Activated effector memory CD4-positive, alpha-beta T cell treated with Interleukin-2 at 50 U/mL for 16 hours (primary cell): ENCODE results near the gene EPHX1.
A peak's percentile ranks its signal among the peaks of the same experiment; 100 is the strongest.

Experiments used
- DNase-seq: peaks from one replicate; pipeline ENCODE4 v3.0.0-alpha.2; 2020

Gene EPHX1

GRCh38 chr1:225866061-225866837 lies 56.3 kb downstream of the EPHX1 start:
- DNase-seq = peak; percentile 66

- no peak for DNase-seq
These were observed 57.1 kb downstream of the EPHX1 start for GRCh38 chr1:225866981-225867380.

GRCh38 chr1:225868631-225869330 lies 58.9 kb downstream of the EPHX1 start:
- no peak for DNase-seq

DNA sequence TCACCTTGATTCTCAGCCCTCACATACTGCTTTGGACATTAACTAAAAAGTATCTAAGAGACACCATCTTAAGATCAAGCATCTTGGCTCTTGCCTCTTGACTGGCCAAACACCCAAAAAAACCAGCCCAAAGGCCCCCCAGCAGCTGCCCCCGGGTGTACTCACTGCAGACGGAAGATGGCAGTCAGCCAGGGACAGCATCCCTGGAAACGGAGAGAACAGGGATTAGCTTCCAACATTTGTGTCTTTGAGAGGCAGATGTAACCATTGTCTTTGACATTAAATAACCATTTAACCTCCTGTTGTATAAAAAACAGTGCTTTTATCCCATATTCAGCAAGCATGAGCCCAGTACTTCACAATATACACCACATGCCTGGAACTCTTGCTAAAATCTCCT lies 61.0 kb downstream of the EPHX1 start:
- no peak for DNase-seq

DNA sequence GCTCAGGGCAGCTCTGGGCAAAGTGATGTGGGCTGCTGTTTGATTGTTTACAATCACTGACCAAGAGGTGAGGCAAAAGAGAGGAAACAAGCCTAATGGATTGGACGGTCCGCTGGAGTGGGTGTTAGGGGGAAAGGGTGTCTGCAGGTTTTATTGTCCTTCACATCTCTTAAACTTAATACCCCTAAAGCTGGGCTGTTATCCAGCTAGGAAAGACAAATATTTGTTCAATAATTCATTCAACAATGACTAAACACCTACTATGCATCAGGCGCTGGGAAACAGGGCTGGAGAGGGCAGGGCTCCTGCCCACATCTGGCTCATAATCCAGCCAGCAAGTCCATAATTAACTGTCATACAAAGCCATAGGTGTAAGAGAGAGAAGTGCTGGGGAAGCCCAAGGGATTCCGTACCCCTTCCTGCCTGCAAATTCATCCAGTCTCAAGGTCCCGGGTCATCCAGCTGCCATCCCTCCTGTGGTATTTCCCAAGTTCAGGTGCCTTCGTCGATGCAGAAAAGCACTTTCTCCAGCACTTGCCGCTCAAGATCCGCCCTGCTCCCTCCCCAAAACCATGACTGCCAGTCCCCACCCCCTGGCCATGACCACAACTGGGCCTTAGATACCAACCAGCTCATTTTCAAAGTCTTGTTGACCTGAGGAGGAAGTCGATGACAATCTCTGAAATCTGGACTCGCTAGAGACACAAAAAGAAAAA lies 61.6 kb downstream of the EPHX1 start:
- no peak for DNase-seq

DNA sequence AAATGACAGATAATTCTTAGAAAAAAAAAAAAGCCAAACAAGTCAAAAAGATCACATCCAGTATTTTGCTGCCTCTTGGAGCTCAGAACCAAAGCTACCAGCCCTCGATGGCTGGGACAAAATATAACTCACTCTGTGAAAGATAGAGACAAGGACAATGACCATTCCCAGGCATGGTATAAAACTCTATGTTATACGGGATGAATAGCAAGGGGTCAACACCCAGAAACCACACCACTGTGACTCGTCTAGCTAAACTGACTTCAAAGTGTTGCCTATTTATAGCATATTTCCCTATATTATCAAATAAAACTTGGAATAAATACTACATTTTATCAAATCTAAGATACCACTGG lies 62.1 kb downstream of the EPHX1 start:
- DNase-seq = no peak

DNA sequence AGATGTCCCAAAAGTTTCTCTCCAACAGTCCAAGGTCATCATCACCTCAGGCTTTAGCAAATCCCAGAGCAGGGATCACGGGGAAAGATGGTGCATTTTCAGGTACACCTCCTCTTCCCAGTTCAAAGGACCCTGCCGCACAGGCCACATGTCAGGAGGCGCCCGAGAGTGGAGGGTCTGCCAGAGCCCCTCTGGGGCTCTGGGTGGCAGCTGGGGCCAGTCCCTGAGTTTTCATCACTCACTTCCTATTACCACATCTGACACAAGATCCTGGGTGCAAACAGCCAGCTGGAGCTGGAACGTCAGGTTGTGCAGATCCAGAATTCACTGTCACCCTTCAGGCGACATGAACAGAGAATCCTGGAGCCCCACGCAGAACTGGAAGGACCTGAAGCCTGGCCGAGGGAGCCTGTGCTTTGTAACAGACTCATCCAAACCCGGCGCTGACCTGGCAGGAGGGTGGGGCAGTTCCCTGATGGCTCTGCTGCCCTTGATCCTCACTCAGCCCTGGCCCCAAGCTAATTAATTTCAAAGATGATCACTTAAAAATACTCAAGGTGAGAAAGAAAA lies 63.4 kb downstream of the EPHX1 start:
- no peak for DNase-seq

GRCh38 chr1:225874431-225874830 lies 64.5 kb downstream of the EPHX1 start:
- no peak for DNase-seq

- no peak for DNase-seq
These were observed 65.3 kb downstream of the EPHX1 start for GRCh38 chr1:225875044-225875815.

- DNase-seq = no peak
These were observed 67.1 kb downstream of the EPHX1 start for GRCh38 chr1:225876900-225877510.

DNA sequence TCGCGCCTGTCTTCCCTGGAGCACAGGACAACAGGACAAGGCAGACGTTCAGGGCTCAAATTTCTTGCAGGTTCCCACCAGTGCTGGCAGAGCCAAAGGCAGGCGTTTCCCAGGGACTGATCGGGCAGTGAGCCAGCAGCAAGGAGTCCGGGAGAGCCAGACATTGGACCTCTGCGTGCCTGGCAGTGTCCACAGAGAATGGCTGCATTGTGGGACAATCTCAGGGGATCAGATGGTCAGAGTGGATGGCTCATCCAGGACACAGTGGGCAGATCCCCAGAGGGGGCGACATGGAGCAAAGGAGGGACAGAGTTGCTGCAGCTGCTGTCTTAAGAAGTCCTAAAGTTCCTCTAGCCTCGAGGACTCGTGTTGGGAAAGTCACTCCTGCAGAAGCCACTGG lies 67.7 kb downstream of the EPHX1 start:
- no peak for DNase-seq

DNA sequence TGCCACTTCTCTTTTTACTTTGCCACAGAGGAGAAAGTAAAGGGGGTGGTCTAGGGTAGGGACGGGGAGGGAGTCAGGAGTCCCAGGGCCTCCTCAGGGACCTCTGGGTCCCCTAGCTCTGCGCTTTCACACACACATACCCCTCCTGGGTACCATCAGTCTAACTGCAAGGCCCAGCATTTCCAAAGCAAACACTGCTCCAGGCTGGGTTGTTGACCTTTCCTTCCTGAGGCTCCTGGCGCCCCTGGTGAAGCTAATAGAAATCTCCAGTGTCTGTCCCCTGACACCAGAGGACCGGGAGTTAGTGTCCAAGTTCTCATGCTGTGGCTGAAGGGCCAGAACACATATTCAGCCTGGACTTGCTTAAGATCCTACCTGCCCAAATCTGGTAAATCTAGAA lies 68.4 kb downstream of the EPHX1 start:
- DNase-seq = no peak

DNA sequence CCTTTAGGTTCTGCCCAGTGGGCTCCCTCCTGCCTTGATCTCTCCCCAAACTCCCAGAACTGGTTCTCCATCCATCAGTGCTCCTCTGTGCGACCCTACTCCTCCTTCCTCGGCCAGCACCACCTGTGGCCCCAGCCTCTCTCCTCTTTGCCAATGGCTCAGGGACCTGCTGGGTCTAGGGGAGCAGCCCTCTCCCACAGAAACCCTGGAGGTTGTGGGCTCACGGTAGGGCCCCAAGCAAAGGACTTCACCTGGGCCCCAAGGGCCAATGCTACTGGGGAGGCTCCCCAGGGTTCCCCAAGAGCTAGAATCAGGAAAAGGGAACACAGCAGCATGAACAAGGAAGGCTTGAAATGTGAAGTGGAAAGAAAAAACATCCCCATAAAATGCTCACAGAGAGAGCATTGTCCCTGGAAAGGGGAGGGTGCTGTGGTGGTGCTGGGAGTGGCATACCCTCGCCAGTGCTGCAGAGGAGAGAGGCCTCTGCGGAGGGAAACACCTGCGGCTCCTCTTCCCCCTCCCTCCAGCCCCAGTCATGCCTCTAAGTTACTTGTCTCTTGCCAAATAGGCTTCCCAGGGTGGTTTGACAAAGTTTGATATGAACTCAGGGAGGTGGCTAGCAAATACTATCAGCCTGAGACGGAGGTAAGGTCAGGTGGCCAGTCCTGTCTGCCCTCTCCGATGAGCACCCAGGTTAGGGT lies 69.7 kb downstream of the EPHX1 start:
- DNase-seq = no peak

DNA sequence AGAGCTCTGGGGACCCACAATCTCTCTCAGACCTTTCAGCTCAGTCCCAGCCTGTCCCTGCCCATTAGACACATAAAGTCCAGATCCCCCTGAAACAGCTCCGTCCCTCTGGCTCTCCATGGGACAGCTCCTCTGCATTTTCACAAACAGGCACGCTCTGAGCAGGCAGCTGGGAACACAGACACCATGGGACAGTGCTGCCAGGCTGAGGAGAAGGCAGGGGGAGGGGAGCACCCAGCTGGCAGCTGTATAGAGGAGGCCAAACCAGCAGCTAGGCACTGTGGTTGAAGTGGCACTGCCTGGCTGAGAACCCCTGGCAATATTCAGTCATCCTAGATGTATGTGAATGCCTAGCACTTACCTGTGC lies 70.3 kb downstream of the EPHX1 start:
- DNase-seq = no peak

- DNase-seq = no peak
These were observed 70.7 kb downstream of the EPHX1 start for GRCh38 chr1:225880636-225881035.

DNA sequence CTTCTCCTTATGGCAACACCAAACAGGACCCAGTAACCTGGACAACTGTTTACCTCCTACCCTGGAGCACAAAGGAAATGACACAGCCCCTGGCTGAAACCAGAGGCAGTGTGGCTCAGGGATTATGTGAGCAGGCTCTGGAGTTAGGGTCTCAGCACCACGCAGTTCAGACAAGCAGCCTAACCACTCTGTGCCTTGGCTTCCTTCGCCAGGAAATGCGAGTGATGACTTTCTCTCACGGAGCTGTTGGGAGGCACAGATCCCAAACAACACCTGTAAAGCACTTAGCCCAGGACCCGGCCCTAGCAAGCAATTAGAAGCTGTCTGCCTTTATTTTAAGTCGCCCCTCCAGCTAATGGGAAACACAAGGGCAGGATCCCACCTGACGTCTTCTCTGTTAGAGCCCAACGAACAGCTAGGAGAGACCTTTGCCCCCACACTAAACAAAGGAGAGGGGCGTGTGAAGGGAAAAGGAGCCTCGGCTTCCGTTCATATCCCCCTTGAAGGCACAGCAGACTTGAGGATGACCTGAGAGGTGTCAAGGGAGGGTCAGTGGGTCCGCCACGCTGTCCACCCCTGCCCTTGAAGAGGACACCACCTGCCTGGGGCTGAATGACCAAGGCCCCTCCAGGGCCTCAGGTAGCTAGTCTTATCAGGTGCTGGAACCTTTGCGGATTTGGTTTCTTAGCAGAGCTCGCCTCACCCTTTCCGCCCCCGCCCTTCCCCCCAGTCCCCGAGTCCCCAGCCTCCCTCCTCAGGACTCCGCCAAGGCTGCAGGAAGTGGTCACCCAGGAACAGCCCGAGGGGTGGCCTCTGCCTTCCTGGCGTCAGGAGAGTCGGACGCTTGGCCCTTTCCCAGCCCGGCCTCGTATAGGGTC lies 71.4 kb downstream of the EPHX1 start:
- peak; percentile 59 for DNase-seq

DNA sequence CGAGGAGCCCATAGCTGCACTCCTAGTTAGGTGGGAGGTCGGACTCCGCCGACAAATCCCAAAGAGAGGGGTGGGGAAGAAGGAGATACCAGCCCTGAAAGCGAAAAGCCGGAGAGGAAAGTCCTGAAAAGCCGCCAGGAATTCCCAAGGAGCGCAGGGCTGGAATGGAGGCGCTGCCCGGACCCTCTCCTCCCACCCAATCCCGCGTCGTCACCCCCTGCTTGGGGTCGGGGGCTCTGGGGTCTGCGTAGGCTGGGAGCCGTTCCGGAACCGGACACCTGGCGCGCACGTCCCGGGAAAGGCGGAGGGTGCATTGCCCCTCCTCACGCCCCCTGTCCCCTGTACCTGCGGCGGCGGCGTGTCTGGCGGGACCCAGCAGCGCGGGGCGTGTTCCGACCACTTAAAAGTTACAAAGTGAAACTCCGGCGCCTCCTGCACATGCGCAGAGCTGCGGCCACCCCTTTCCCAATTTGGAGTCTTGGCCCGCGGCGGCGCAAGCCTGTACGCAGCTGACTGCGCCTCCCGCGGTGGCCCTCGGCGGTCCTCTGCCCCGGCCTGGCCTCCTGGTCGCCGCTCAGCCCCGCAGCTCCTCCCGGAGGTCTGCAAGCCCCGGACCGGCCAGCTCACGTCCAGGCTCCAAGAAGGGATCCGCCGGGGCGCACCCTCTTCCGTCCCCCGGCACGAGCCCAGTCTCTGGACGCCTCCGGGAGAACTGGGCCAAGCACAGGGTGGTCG lies 72.2 kb downstream of the EPHX1 start, which contains the start of gene TMEM63A:
TSS of gene TMEM63A (minus strand) at position 422 of the 735 bp plus-strand sequence. CDS start 4,800 bp downstream, outside the sequence.
- DNase-seq = peak; percentile 81

GRCh38 chr1:225882694-225883615 lies 73.0 kb downstream of the EPHX1 start:
- no peak for DNase-seq
